Ovary (tissue), 9 donors: Measurements from ENCODE around the gene HS6ST2. TPM values are rescaled to one million over a fixed set of nuclear protein-coding genes. Genes with fewer than 3 reads are reported as not detected.

Experiments used
- DNase-seq, 5 donors: peaks; one replicate each; pipeline ENCODE4 v3.0.0-alpha.2; 2019 to 2020
- H3K27ac ChIP-seq, 2 donors: fragments of 200-600 bp; one replicate each; pipeline versions ENCODE4 v1.5.1 to v1.8.0; 2019 to 2022
- H3K27me3 ChIP-seq: fragments of 200-600 bp; one replicate; pipeline ENCODE4 v1.8.0; 2022
- H3K36me3 ChIP-seq: fragments of 200-600 bp; sonication (generic); one replicate; pipeline ENCODE4 v1.5.1; 2019
- H3K4me1 ChIP-seq: one replicate; pipeline ENCODE4 v1.8.1; 2013; ENCODE audit warnings: mild to moderate bottlenecking, moderate library complexity; ENCODE audit not compliant: insufficient read depth
- H3K4me3 ChIP-seq: fragments of 200-600 bp; sonication (generic); one replicate; pipeline ENCODE4 v1.5.1; 2017
- H3K9me3 ChIP-seq, 2 donors: fragments of 200-600 bp in 1 of 2; sonication (generic) in 1 of 2; one replicate each; pipeline versions ENCODE4 v1.5.1 to v1.8.1; 2013 to 2019; ENCODE audit warnings: mild to moderate bottlenecking in 1 of 2, moderate library complexity in 1 of 2
- EP300 ChIP-seq: sonication (generic); formaldehyde crosslinking; IDR thresholded peaks from one replicate; pipeline ENCODE4 v1.6.1; 2017; ENCODE audit warnings: antibody characterized with exemption
- POLR2A ChIP-seq: fragments of 450-650 bp; IDR thresholded peaks from one replicate; pipeline ENCODE4 v1.6.1; 2017; ENCODE audit warnings: antibody characterized with exemption, mild to moderate bottlenecking, moderate library complexity
- WGBS, 3 donors: extraction: QIAGEN DNeasy Blood & Tissue Kit in 1 of 3; methylation state at CpG; one replicate each; pipeline versions ENCODE4 v1.1.5 to v1.1.7; 2013 to 2017; 5-methylcytosine and 5-hydroxymethylcytosine counted together
- intact Hi-C, 4 donors: fragments of 100-400 bp; cut with DNase I; formaldehyde crosslinking; loops; one replicate each; pipeline versions ENCODE4 v1.11.0 to v1.15.1; 2022 to 2023
- polyA plus RNA-seq, 2 donors: library from polyadenylated mRNA; stranded (reverse); fragments of 200-250 nt in 1 of 2; fragments of 350-450 nt in 1 of 2; fragmentation: Illumina TruSeq in 1 of 2; extraction: RNeasy Lipid Tissue Mini Kit (QIAGEN cat#74804) in 1 of 2; gene quantifications; one replicate each; pipeline ENCODE4 v1.2.3, GENCODE V29; 2013 to 2014
- total RNA-seq, 7 donors: library from RNA; depleted of rRNA in 2 of 7; stranded (reverse); fragments of >200 nt in 2 of 7; fragmentation: NEBNext Ultra II Directional in 3 of 7; extraction: Animal tissue kit (Norgen Biotek cat#: 25700) in 3 of 7; gene quantifications; one replicate each; pipeline versions ENCODE4 v1.1.0 to v1.2.4, GENCODE V29; 2016 to 2023
- TF ChIP-seq, protein P1 (sequence below), 3 donors: fragments of 450-650 bp in 2 of 3; fragments of 200-600 bp in 1 of 3; IDR thresholded peaks; one replicate each; pipeline versions ENCODE4 v1.5.1 to v1.8.0; 2016 to 2022; ENCODE audit warnings: antibody characterized with exemption in 3 of 3, mild to moderate bottlenecking in 1 of 3
- donor health status: DM: no; HTN: no; CAD: no; lungs with moderate emphysema.
- donor health status: DM: no; HTN: no; CAD: no.
- donor health status: Bipolar disorder and iron deficiency.
- donor health status: DM: yes; HTN: yes; CAD: no.
- donor health status: DM: no; HTN: no; CAD: no.
- donor health status: DM: yes; HTN: yes; CAD: no.

Gene HS6ST2
- total and polyA plus RNA-seq, 9 donors = 5.9 to 29.0 (median 12.9) TPM

DNA sequence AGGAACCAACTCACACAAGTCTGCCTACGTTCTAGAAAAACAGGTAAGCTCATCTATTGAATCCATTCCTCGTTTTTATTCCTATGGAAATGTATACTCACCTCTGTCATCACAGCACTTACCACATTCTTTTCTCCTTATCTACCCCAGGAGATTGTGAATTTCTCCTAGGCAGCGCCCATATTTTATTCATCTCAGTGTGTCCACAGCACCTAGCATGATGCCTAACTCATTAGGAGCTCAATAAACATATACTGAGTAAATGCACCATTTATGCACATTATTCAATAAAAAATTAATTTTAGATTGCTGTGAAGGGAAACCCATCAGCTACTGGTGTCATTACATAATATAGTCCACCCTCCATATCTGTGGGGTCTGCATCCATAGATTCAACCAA, 363.4 kb downstream of the HS6ST2 start:
- no peak for DNase-seq
- 61 to 68% (median 67%) methylated on average over 3 of the region's 3 CpGs for WGBS, 3 donors
- Histone ChIP-seq H3K27me3 (no peaks in the 10 kb centered on the region), H3K4me3 (no peak overlapping the region), H3K4me1 (no peaks in the 10 kb centered on the region), H3K9me3 (no peaks in the 10 kb centered on the region), H3K27ac (no peak overlapping the region), H3K36me3 (no peaks in the 10 kb centered on the region)
- no peak for TF ChIP-seq EP300
- intact Hi-C loops = no loop called here

DNA sequence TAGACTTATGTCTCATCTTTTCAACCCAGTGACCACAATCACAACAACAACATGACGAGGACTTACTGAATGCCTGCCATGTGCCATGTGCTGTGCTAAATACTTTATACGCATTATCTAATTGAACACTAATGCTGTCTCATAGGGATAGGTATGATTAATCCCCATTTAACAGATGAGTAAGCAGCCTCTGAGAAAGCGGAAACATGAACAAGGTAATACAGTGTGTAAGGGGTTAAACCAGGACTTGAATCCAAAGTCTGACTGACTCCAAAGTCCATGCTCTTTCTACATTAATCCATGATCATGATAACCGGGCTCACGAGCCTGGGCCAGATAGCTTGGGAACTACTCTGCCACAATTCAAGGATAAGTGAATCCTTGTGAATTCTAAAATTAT, 364.3 kb downstream of the HS6ST2 start:
- intact Hi-C loops = no loop called here
- no peaks in the 10 kb centered on the region for H3K9me3 ChIP-seq
- no peak overlapping the region for H3K4me3 ChIP-seq
- H3K27me3 ChIP-seq = no peaks in the 10 kb centered on the region
- 71 to 83% (median 76%) methylated on average over 5 of the region's 5 CpGs for WGBS, 3 donors
- TF ChIP-seq, protein P1, sequence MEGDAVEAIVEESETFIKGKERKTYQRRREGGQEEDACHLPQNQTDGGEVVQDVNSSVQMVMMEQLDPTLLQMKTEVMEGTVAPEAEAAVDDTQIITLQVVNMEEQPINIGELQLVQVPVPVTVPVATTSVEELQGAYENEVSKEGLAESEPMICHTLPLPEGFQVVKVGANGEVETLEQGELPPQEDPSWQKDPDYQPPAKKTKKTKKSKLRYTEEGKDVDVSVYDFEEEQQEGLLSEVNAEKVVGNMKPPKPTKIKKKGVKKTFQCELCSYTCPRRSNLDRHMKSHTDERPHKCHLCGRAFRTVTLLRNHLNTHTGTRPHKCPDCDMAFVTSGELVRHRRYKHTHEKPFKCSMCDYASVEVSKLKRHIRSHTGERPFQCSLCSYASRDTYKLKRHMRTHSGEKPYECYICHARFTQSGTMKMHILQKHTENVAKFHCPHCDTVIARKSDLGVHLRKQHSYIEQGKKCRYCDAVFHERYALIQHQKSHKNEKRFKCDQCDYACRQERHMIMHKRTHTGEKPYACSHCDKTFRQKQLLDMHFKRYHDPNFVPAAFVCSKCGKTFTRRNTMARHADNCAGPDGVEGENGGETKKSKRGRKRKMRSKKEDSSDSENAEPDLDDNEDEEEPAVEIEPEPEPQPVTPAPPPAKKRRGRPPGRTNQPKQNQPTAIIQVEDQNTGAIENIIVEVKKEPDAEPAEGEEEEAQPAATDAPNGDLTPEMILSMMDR (IDR thresholded peaks at IDR 0.05) = no peak
- TF ChIP-seq POLR2A = no peak
- no peak for TF ChIP-seq EP300
- no peaks in the 10 kb centered on the region for H3K36me3 ChIP-seq
- H3K27ac ChIP-seq = no peak overlapping the region
- DNase-seq = no peak
- H3K4me1 ChIP-seq = no peaks in the 10 kb centered on the region

DNA sequence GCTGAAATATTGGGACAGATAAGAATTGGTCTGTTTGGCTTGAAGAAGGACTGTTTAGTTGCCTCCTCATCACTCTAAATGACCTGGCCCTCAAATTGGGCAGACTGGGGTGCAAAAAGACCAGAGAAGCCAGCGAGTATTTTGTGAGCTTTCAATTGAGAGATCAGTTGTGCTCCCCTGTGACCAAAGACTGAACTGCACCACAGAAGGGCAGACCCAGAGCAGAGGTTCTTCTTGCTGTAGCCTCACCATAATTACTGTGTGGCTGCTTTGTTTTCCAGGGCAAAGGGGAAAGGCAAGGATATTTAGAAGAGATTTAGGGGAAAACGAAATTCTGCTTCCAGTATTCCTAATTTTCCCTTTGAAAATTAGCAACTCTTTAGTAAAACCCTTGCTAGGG, 365.5 kb downstream of the HS6ST2 start:
- no peak overlapping the region for H3K4me3 ChIP-seq
- no peak overlapping the region for H3K27ac ChIP-seq
- TF ChIP-seq, protein P1 (IDR thresholded peaks at IDR 0.05) = no peak
- no peak for TF ChIP-seq EP300
- no peak for TF ChIP-seq POLR2A
- intact Hi-C loops = no loop called here
- DNase-seq = no peak
- 24 to 29% (median 26%) methylated on average over 2 of the region's 2 CpGs for WGBS, 3 donors
- no peaks in the 10 kb centered on the region for H3K36me3 ChIP-seq
- H3K4me1 ChIP-seq = no peaks in the 10 kb centered on the region
- H3K27me3 ChIP-seq = no peaks in the 10 kb centered on the region
- no peaks in the 10 kb centered on the region for H3K9me3 ChIP-seq

DNA sequence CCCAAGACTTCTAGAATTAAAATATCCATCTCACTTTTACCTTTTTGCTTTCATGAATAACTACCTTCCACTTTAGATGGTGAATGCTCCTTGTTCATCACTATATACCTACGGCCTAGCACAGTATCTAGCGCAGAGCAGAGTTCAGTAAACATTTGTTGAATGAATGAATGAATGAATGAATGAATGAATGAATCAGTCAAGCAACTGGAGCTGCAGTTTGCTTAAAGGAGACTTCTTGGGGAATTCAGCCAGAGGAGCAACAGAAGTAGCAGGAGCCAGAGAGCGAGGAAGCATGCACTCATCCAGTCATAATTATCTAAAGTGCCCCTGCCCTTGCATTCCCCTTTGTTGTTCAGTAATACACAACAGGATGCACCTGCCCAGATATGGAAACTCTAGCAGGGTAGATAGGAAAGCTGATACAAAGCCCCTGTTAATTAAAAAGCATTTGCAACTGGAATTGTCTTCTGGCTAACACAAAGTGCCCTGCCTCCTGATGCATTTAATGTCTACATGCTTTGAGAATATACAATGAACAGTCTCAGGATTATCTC, 366.6 kb downstream of the HS6ST2 start:
- no peak overlapping the region for H3K27ac ChIP-seq
- no peak overlapping the region for H3K4me3 ChIP-seq
- H3K9me3 ChIP-seq = no peaks in the 10 kb centered on the region
- WGBS, 3 donors = 89 to 93% (median 91%) methylated on average over 3 of the region's 3 CpGs
- no peak for DNase-seq
- no peaks in the 10 kb centered on the region for H3K4me1 ChIP-seq
- TF ChIP-seq EP300 = no peak
- TF ChIP-seq, protein P1 (IDR thresholded peaks at IDR 0.05) = no peak
- TF ChIP-seq POLR2A = no peak
- no peaks in the 10 kb centered on the region for H3K27me3 ChIP-seq
- H3K36me3 ChIP-seq = no peaks in the 10 kb centered on the region
- intact Hi-C loops = no loop called here

GRCh38 chrX:132590350-132591026, 367.9 kb downstream of the HS6ST2 start:
- Histone ChIP-seq H3K36me3 (no peaks in the 10 kb centered on the region), H3K9me3 (no peaks in the 10 kb centered on the region), H3K27ac (no peak overlapping the region), H3K4me1 (no peaks in the 10 kb centered on the region), H3K4me3 (no peak overlapping the region), H3K27me3 (no peaks in the 10 kb centered on the region)
- no peak for DNase-seq
- WGBS, 3 donors = 53 to 64% (median 64%) methylated on average over 2 of the region's 2 CpGs
- intact Hi-C loops = no loop called here
- TF ChIP-seq POLR2A (no peak), EP300 (no peak)
- TF ChIP-seq, protein P1 (IDR thresholded peaks at IDR 0.05) = no peak
